ENCODE data around the gene LVRN.

LVRN gene

GRCh38 chr5:116025866-116026265 lies 63.6 kb downstream of the LVRN start:
- DNase-seq: no peak

- DNase-seq: peak in 1 of 2 experiments; percentile 18
Measured at GRCh38 chr5:116032094-116032517, 69.8 kb downstream of the LVRN start, which contains the start of gene ARL14EPL. Gene ARL14EPL (plus strand): TSS chr5:116032472. CDS start chr5:116051466, 18,994 bp downstream.

- DNase-seq: no peak
Measured at GRCh38 chr5:116032991-116033390, 70.7 kb downstream of the LVRN start.

- DNase-seq: no peak
Measured at GRCh38 chr5:116035123-116035522, 72.8 kb downstream of the LVRN start.

GRCh38 chr5:116037236-116037822 lies 75.1 kb downstream of the LVRN start:
- no peak for DNase-seq

GRCh38 chr5:116038817-116039216 lies 76.5 kb downstream of the LVRN start:
- DNase-seq: no peak

GRCh38 chr5:116042375-116042774 lies 80.1 kb downstream of the LVRN start:
- no peak for DNase-seq

GRCh38 chr5:116044073-116044472 lies 81.8 kb downstream of the LVRN start:
- DNase-seq: no peak

GRCh38 chr5:116045821-116046220 lies 83.5 kb downstream of the LVRN start:
- DNase-seq: no peak

GRCh38 chr5:116046261-116046660 lies 84.0 kb downstream of the LVRN start:
- DNase-seq: no peak

GRCh38 chr5:116046823-116047222 lies 84.5 kb downstream of the LVRN start:
- DNase-seq: no peak

- no peak for DNase-seq
Measured at GRCh38 chr5:116058346-116058936, 96.2 kb downstream of the LVRN start.

GRCh38 chr5:116062352-116062751 lies 100.1 kb downstream of the LVRN start:
- DNase-seq: no peak

- no peak for DNase-seq
Measured at GRCh38 chr5:116063950-116064349, 101.7 kb downstream of the LVRN start.

GRCh38 chr5:116068028-116068632 lies 105.9 kb downstream of the LVRN start:
- peak; percentile 30 to 66 for DNase-seq

GRCh38 chr5:116071211-116071610 lies 108.9 kb downstream of the LVRN start:
- no peak for DNase-seq

GRCh38 chr5:116075191-116075831 lies 113.0 kb downstream of the LVRN start:
- DNase-seq: no peak

- no peak for DNase-seq
Measured at GRCh38 chr5:116076496-116076895, 114.2 kb downstream of the LVRN start.
